Glutamatergic neuron (in vitro differentiated cells): ENCODE measurements around the gene GRAP2. TPM values are rescaled to one million over a fixed set of nuclear protein-coding genes. Genes with fewer than 3 reads are reported as not detected.

Source experiments
- DNase-seq: peaks from one replicate; pipeline ENCODE4 v3.0.0; 2022
- H3K27ac Mint-ChIP-seq: one replicate; pipeline ENCODE4 v1.8.0; 2020; ENCODE audit warnings: mild to moderate bottlenecking, mixed read lengths, inconsistent platforms; ENCODE audit not compliant: unreplicated experiment
- H3K27me3 Mint-ChIP-seq: one replicate; pipeline ENCODE4 v1.8.0; 2020; ENCODE audit warnings: mild to moderate bottlenecking, moderate library complexity, mixed read lengths, inconsistent platforms; ENCODE audit not compliant: unreplicated experiment
- H3K36me3 Mint-ChIP-seq: one replicate; pipeline ENCODE4 v1.8.0; 2020; ENCODE audit warnings: mild to moderate bottlenecking, mixed read lengths, inconsistent platforms; ENCODE audit not compliant: unreplicated experiment
- H3K4me1 Mint-ChIP-seq: one replicate; pipeline ENCODE4 v1.8.0; 2020; ENCODE audit warnings: mild to moderate bottlenecking, low read depth, mixed read lengths, inconsistent platforms; ENCODE audit not compliant: unreplicated experiment
- H3K4me3 Mint-ChIP-seq: one replicate; pipeline ENCODE4 v1.8.0; 2020; ENCODE audit warnings: mild to moderate bottlenecking, mixed read lengths, inconsistent platforms; ENCODE audit not compliant: unreplicated experiment
- H3K9me3 Mint-ChIP-seq: one replicate; pipeline ENCODE4 v1.8.0; 2020; ENCODE audit warnings: mild to moderate bottlenecking, moderate library complexity, mixed read lengths, inconsistent platforms; ENCODE audit not compliant: unreplicated experiment
- CTCF ChIP-seq: fragments of 200-600 bp; sonication (generic); IDR thresholded peaks from one replicate; pipeline ENCODE4 v1.5.0; 2021; ENCODE audit not compliant: partially characterized antibody, unreplicated experiment
- total RNA-seq: library from RNA; stranded (reverse); fragmentation: NEBNext Ultra II Directional; extraction: Animal tissue kit (Norgen Biotek cat#: 25700); gene quantifications from one replicate; pipeline ENCODE4 v1.2.1, GENCODE V29; 2021; ENCODE audit not compliant: unreplicated experiment

The GRAP2 gene
- total RNA-seq, 1 donor from 2014 or later = not detected

- TF ChIP-seq CTCF = no peak
- Mint-ChIP-seq H3K27me3 (no peaks in the 10 kb centered on the region), H3K4me1 (peaks cover 14% of the 10 kb centered on the region), H3K36me3 (no peaks in the 10 kb centered on the region), H3K9me3 (no peaks in the 10 kb centered on the region), H3K27ac (no peak overlapping the region), H3K4me3 (no peak overlapping the region)
- no peak for DNase-seq
These were observed 65.6 kb downstream of the GRAP2 start for GRCh38 chr22:39966470-39966869.

DNA sequence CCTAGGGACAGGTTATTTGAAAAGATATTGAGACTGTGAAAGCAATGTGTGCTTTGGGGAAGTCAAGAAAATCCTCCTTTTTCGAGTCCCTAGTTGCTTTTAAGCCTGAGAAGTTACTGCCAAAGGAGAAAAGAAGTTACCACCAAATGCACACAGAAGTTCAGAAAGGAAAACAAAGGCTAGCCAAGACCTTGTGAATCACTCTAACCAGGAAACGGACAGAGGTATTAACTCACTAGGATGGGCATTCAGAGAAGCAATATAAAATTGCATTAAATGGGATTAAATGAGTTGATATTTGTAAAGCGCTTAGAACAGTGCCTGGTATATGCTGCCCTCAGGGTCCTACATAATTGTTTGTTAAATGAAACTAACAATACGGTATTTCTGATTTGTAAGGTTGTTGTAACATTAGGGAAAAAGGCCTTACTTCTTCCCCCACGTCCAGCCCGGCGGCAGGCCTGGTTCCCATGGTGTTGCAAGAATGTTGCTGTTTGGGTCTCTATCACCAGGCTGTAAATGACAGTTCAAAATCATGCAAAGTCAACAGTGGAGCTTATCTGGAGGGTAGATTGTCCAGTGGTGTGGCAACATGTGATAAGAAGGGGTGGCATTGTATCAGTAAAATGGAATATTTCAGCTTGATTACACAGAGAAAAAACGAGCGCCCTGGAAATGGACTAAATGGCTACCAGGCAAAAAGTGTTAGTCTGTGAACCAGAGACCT is 66.4 kb downstream of the GRAP2 start:
- Mint-ChIP-seq H3K36me3 (no peaks in the 10 kb centered on the region), H3K4me3 (no peak overlapping the region), H3K27ac (no peak overlapping the region), H3K4me1 (peaks cover 17% of the 10 kb centered on the region), H3K27me3 (no peaks in the 10 kb centered on the region), H3K9me3 (no peaks in the 10 kb centered on the region)
- no peak for DNase-seq
- TF ChIP-seq CTCF = no peak

- no peaks in the 10 kb centered on the region for H3K9me3 Mint-ChIP-seq
- no peak for TF ChIP-seq CTCF
- H3K36me3 Mint-ChIP-seq = no peaks in the 10 kb centered on the region
- H3K4me1 Mint-ChIP-seq = peaks cover 20% of the 10 kb centered on the region
- H3K27ac Mint-ChIP-seq = no peak overlapping the region
- peak overlapping the region; percentile 2 for H3K4me3 Mint-ChIP-seq
- H3K27me3 Mint-ChIP-seq = peaks cover 2% of the 10 kb centered on the region
- no peak for DNase-seq
These were observed 67.4 kb downstream of the GRAP2 start for GRCh38 chr22:39967996-39968972.

DNA sequence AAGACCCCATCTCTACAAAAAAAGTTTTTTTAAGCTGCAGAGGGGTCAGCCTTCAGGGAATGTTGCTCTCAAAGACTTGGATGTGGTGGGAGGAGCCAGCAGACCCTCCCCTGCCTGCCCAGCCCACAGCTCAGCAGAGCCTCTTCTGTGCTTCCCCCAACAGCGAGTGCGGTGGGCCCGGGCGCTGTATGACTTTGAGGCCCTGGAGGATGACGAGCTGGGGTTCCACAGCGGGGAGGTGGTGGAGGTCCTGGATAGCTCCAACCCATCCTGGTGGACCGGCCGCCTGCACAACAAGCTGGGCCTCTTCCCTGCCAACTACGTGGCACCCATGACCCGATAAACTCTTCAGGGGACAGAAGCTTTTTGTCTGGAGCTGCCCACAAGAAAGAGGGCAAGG is 69.9 kb downstream of the GRAP2 start:
- peaks cover 2% of the 10 kb centered on the region for H3K27me3 Mint-ChIP-seq
- H3K9me3 Mint-ChIP-seq = no peaks in the 10 kb centered on the region
- no peaks in the 10 kb centered on the region for H3K36me3 Mint-ChIP-seq
- H3K4me3 Mint-ChIP-seq = no peak overlapping the region
- H3K4me1 Mint-ChIP-seq = peaks cover 20% of the 10 kb centered on the region
- no peak overlapping the region for H3K27ac Mint-ChIP-seq
- no peak for TF ChIP-seq CTCF
- DNase-seq = no peak

DNA sequence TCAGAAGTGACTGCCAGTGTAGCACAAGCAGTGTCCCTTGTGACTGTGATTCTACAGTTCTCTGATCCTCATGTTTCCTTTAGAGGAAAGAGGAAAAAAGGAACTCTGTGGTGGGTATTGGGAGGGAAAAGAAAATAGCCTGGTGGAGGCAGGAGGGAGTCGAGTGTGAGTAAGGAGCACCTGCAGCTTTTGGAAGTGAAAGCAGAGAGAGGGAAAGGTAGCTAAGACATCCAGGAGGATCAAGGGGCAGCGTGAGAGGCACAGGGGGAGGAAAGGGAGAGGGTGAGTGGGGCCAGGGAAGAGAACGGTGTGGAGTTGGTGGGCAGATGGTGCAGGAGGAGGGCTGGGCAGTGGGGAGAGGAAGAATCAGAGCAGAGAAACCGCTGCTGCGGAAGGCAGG is 71.8 kb downstream of the GRAP2 start:
- Mint-ChIP-seq H3K4me3 (no peak overlapping the region), H3K4me1 (peaks cover 17% of the 10 kb centered on the region)
- no peak for DNase-seq

More for the DNA sequence above, 71.8 kb downstream of the GRAP2 start:
- Mint-ChIP-seq H3K9me3 (no peaks in the 10 kb centered on the region), H3K27ac (no peak overlapping the region), H3K36me3 (no peaks in the 10 kb centered on the region), H3K27me3 (peaks cover 4% of the 10 kb centered on the region)
- TF ChIP-seq CTCF = no peak
